Neural progenitor cell (in vitro differentiated cells): ENCODE measurements around the gene FSTL5. TPM values are rescaled to one million over a fixed set of nuclear protein-coding genes. Genes with fewer than 3 reads are reported as not detected.

Experiments used
- DNase-seq: peaks from one replicate; pipeline ENCODE4 v3.0.0-alpha.2; 2016; ENCODE audit warnings: low spot score
- H2AFZ ChIP-seq: fragments of 200-600 bp; sonication (generic); replicated peaks from 2 replicates; pipeline ENCODE4 v1.6.1; 2016; ENCODE audit warnings: antibody characterized with exemption
- H3F3A ChIP-seq: fragments of 200-600 bp; sonication (generic); 2 replicates; pipeline ENCODE4 v1.6.1; 2016; ENCODE audit warnings: antibody characterized with exemption, low read depth
- H3K27ac ChIP-seq: fragments of 200-600 bp; sonication (generic); 2 replicates; pipeline ENCODE4 v1.5.1; 2016; ENCODE audit warnings: mild to moderate bottlenecking
- H3K27me3 ChIP-seq: fragments of 200-600 bp; sonication (generic); 2 replicates; pipeline ENCODE4 v1.6.1; 2016; ENCODE audit warnings: mild to moderate bottlenecking, moderate library complexity
- H3K36me3 ChIP-seq: fragments of 200-600 bp; sonication (generic); 2 replicates; pipeline ENCODE4 v1.5.1; 2016
- H3K4me1 ChIP-seq: fragments of 200-600 bp; sonication (generic); 2 replicates; pipeline ENCODE4 v1.6.1; 2016; ENCODE audit warnings: mixed run types
- H3K4me2 ChIP-seq: fragments of 200-600 bp; sonication (generic); 2 replicates; pipeline ENCODE4 v1.6.1; 2016
- H3K4me3 ChIP-seq: fragments of 200-600 bp; sonication (generic); 2 replicates; pipeline ENCODE4 v1.5.1; 2016
- H3K79me2 ChIP-seq: fragments of 200-600 bp; sonication (generic); 2 replicates; pipeline ENCODE4 v1.6.1; 2016; ENCODE audit warnings: low read depth
- H3K9ac ChIP-seq: fragments of 200-600 bp; sonication (generic); 2 replicates; pipeline ENCODE4 v1.6.1; 2016
- H3K9me3 ChIP-seq: fragments of 200-600 bp; sonication (generic); 2 replicates; pipeline ENCODE4 v1.5.1; 2016; ENCODE audit warnings: low read depth
- H4K20me1 ChIP-seq: fragments of 200-600 bp; sonication (generic); 2 replicates; pipeline ENCODE4 v1.6.1; 2016; ENCODE audit warnings: low read depth
- H3K27ac Mint-ChIP-seq: 3 replicates; pipeline ENCODE4 v1.8.0; 2021; ENCODE audit warnings: mixed read lengths
- H3K27me3 Mint-ChIP-seq: 2 replicates; pipeline ENCODE4 v1.8.0; 2022; ENCODE audit warnings: low read depth, mild to moderate bottlenecking, inconsistent platforms, moderate library complexity, mixed read lengths; ENCODE audit not compliant: insufficient read depth
- H3K36me3 Mint-ChIP-seq: 3 replicates; pipeline ENCODE4 v1.8.0; 2021; ENCODE audit warnings: mixed read lengths
- H3K4me1 Mint-ChIP-seq: 3 replicates; pipeline ENCODE4 v1.8.0; 2021; ENCODE audit warnings: mixed read lengths
- H3K4me3 Mint-ChIP-seq: 3 replicates; pipeline ENCODE4 v1.8.0; 2021; ENCODE audit warnings: mild to moderate bottlenecking, moderate library complexity, mixed read lengths
- H3K9me3 Mint-ChIP-seq: 3 replicates; pipeline ENCODE4 v1.8.0; 2020; ENCODE audit warnings: mixed read lengths
- EZH2 ChIP-seq: fragments of 200-600 bp; sonication (generic); IDR thresholded peaks from 2 replicates; pipeline ENCODE4 v1.6.1; 2017; ENCODE audit warnings: antibody characterized with exemption, mild to moderate bottlenecking, moderate library complexity
- EZH2phosphoT487 ChIP-seq: fragments of 200-600 bp; sonication (generic); IDR thresholded peaks from 2 replicates; pipeline ENCODE4 v1.6.1; 2017; ENCODE audit warnings: antibody characterized with exemption
- total RNA-seq: library from RNA; depleted of rRNA; stranded (reverse); fragments of >200 nt; gene quantifications from 2 replicates; pipeline ENCODE4 v1.2.3, GENCODE V29; 2015; ENCODE audit warnings: low replicate concordance
- TF ChIP-seq, protein P1 (sequence below): fragments of 200-600 bp; sonication (generic); IDR thresholded peaks from 2 replicates; pipeline ENCODE4 v1.5.1; 2017; ENCODE audit warnings: antibody characterized with exemption, mild to moderate bottlenecking

The FSTL5 gene
- total RNA-seq, 1 donor from 2014 or later: not detected

GRCh38 chr4:162015090-162015489 lies 148.7 kb downstream of the FSTL5 start:
- H3K9me3 ChIP-seq: no peaks in the 10 kb centered on the region
- H3K4me2 ChIP-seq: no peak overlapping the region
- no peaks in the 10 kb centered on the region for H3F3A ChIP-seq
- Mint-ChIP-seq H3K4me1 (no peaks in the 10 kb centered on the region), H3K4me3 (no peak overlapping the region), H3K27ac (no peak overlapping the region), H3K27me3 (peaks cover 2% of the 10 kb centered on the region), H3K9me3 (no peaks in the 10 kb centered on the region), H3K36me3 (no peaks in the 10 kb centered on the region)
- H4K20me1 ChIP-seq: no peaks in the 10 kb centered on the region
- no peak overlapping the region for H2AFZ ChIP-seq
- H3K79me2 ChIP-seq: no peaks in the 10 kb centered on the region
- no peaks in the 10 kb centered on the region for H3K4me1 ChIP-seq
- H3K9ac ChIP-seq: no peak overlapping the region
- H3K27me3 ChIP-seq: no peaks in the 10 kb centered on the region
- no peak for DNase-seq
- H3K4me3 ChIP-seq: no peak overlapping the region
- no peaks in the 10 kb centered on the region for H3K36me3 ChIP-seq
- TF ChIP-seq EZH2phosphoT487 (no peak), EZH2 (no peak)
- TF ChIP-seq, protein P1, sequence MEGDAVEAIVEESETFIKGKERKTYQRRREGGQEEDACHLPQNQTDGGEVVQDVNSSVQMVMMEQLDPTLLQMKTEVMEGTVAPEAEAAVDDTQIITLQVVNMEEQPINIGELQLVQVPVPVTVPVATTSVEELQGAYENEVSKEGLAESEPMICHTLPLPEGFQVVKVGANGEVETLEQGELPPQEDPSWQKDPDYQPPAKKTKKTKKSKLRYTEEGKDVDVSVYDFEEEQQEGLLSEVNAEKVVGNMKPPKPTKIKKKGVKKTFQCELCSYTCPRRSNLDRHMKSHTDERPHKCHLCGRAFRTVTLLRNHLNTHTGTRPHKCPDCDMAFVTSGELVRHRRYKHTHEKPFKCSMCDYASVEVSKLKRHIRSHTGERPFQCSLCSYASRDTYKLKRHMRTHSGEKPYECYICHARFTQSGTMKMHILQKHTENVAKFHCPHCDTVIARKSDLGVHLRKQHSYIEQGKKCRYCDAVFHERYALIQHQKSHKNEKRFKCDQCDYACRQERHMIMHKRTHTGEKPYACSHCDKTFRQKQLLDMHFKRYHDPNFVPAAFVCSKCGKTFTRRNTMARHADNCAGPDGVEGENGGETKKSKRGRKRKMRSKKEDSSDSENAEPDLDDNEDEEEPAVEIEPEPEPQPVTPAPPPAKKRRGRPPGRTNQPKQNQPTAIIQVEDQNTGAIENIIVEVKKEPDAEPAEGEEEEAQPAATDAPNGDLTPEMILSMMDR: no peak
- no peak overlapping the region for H3K27ac ChIP-seq

DNA sequence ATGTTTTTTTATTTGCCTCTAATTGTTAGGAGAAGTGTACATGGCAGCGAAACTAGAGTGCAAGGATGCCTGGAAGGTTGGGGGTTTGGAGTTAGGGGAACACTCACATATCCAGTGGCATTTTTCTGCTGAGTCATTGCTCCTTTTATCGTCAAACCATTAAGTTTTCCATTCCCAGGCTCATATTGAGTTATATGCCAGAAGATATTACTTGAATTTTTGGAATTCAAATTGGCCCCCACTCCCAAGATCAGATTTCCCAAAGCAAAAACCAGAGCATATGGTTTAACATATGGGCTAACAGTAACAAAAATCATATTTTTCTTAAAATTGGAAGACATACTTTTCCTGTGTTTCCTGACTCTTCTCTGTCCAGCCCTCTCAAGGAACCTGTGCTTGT lies 152.7 kb downstream of the FSTL5 start:
- no peaks in the 10 kb centered on the region for H3F3A ChIP-seq
- no peaks in the 10 kb centered on the region for H3K27me3 ChIP-seq
- Mint-ChIP-seq H3K27ac (no peak overlapping the region), H3K4me3 (no peak overlapping the region), H3K4me1 (no peaks in the 10 kb centered on the region), H3K27me3 (peaks cover 2% of the 10 kb centered on the region), H3K36me3 (no peaks in the 10 kb centered on the region), H3K9me3 (no peaks in the 10 kb centered on the region)
- H3K79me2 ChIP-seq: no peaks in the 10 kb centered on the region
- no peaks in the 10 kb centered on the region for H3K9me3 ChIP-seq
- no peak for DNase-seq
- H2AFZ ChIP-seq: no peak overlapping the region
- H3K4me1 ChIP-seq: no peaks in the 10 kb centered on the region
- no peak overlapping the region for H3K4me2 ChIP-seq
- TF ChIP-seq, protein P1: no peak
- TF ChIP-seq EZH2: no peak
- no peak for TF ChIP-seq EZH2phosphoT487
- no peak overlapping the region for H3K9ac ChIP-seq
- H3K27ac ChIP-seq: no peak overlapping the region
- no peaks in the 10 kb centered on the region for H3K36me3 ChIP-seq
- H4K20me1 ChIP-seq: no peaks in the 10 kb centered on the region
- H3K4me3 ChIP-seq: no peak overlapping the region

DNA sequence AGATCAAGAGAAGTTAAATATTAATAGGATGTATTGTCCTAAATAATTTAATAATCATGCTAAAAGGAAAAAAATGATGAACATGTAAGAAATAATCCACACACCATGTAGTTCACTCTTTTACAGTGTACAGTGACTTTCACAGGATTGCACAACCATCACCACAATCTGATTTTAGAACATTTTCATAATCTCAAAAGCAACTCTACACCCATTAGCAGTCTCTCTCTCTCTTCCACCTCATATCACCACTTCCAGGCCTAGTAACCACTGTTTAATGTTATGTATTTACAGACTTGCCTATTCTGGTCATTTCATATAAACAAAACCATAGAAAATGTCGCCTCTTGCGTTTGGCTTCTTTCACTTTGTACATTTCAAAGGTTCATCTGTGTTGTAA lies 153.4 kb downstream of the FSTL5 start:
- no peaks in the 10 kb centered on the region for H4K20me1 ChIP-seq
- H3K4me1 ChIP-seq: peaks cover 4% of the 10 kb centered on the region
- no peaks in the 10 kb centered on the region for H3K27me3 ChIP-seq
- Mint-ChIP-seq H3K27ac (no peak overlapping the region), H3K4me3 (no peak overlapping the region), H3K27me3 (peaks cover 2% of the 10 kb centered on the region), H3K36me3 (no peaks in the 10 kb centered on the region), H3K9me3 (no peaks in the 10 kb centered on the region), H3K4me1 (no peaks in the 10 kb centered on the region)
- H2AFZ ChIP-seq: no peak overlapping the region
- H3K36me3 ChIP-seq: no peaks in the 10 kb centered on the region
- H3K27ac ChIP-seq: no peak overlapping the region
- TF ChIP-seq, protein P1: no peak
- TF ChIP-seq EZH2phosphoT487 (no peak), EZH2 (no peak)
- no peaks in the 10 kb centered on the region for H3F3A ChIP-seq
- H3K9me3 ChIP-seq: no peaks in the 10 kb centered on the region
- DNase-seq: no peak
- no peak overlapping the region for H3K4me2 ChIP-seq
- H3K79me2 ChIP-seq: no peaks in the 10 kb centered on the region
- no peak overlapping the region for H3K9ac ChIP-seq
- H3K4me3 ChIP-seq: no peak overlapping the region

DNA sequence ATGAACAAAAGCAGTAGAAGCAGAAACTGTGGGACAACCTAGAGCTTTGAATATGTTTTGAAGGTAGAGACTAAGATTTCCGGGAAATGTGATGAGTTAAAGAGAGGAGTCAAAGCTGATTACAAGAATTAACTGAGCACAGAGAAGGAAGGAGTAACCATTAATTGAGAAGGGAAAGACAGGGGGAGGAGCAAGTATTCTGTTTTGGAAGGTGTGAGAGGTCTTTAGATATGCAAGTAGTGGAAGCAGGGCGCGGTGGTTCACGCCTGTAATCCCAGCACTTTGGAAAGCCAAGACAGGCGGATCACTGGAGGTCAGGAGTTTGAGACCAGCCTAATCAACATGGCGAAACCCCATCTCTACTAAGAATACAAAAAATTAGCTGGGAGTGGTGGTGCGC lies 171.5 kb downstream of the FSTL5 start:
- no peaks in the 10 kb centered on the region for H4K20me1 ChIP-seq
- Mint-ChIP-seq H3K36me3 (no peaks in the 10 kb centered on the region), H3K27ac (no peak overlapping the region), H3K4me3 (no peak overlapping the region), H3K4me1 (peaks cover 9% of the 10 kb centered on the region), H3K27me3 (no peaks in the 10 kb centered on the region), H3K9me3 (no peaks in the 10 kb centered on the region)
- no peak for DNase-seq
- no peaks in the 10 kb centered on the region for H3K27me3 ChIP-seq
- H3K36me3 ChIP-seq: no peaks in the 10 kb centered on the region
- H3K4me3 ChIP-seq: no peak overlapping the region
- no peaks in the 10 kb centered on the region for H3K9me3 ChIP-seq
- no peak for TF ChIP-seq EZH2phosphoT487
- TF ChIP-seq, protein P1: no peak
- no peak for TF ChIP-seq EZH2
- H3K4me2 ChIP-seq: no peak overlapping the region
- H3K4me1 ChIP-seq: no peaks in the 10 kb centered on the region
- no peaks in the 10 kb centered on the region for H3K79me2 ChIP-seq
- no peak overlapping the region for H2AFZ ChIP-seq
- H3F3A ChIP-seq: peaks cover 3% of the 10 kb centered on the region
- no peak overlapping the region for H3K9ac ChIP-seq
- no peak overlapping the region for H3K27ac ChIP-seq
